NCI-H82 treated with DMSO at 0.1 percent for 48 hours (cell line): ENCODE measurements around the gene LMO7.
"Not testable (repeated sequence)": the region's sequence is repeated elsewhere in the genome, so short reads cannot be mapped to it uniquely, and the experiment has no call there.

ENCODE experiments used
- DNase-seq: peaks from one replicate; lab custom pipeline; 2025; ENCODE audit not compliant: unreplicated experiment; lab: John Stamatoyannopoulos, UW

Gene LMO7

GRCh38 chr13:75695908-75696307 is 59.8 kb downstream of the LMO7 start:
- peak; percentile 23 for DNase-seq

GRCh38 chr13:75699062-75699461 is 62.9 kb downstream of the LMO7 start:
- DNase-seq: no peak

GRCh38 chr13:75699717-75700116 is 63.6 kb downstream of the LMO7 start:
- DNase-seq: not testable (repeated sequence)

- no peak for DNase-seq
Observed at GRCh38 chr13:75700552-75700951, 64.4 kb downstream of the LMO7 start.

GRCh38 chr13:75702476-75702875 is 66.3 kb downstream of the LMO7 start:
- DNase-seq: no peak

GRCh38 chr13:75703769-75704168 is 67.6 kb downstream of the LMO7 start:
- DNase-seq: no peak

GRCh38 chr13:75704194-75704926 is 68.2 kb downstream of the LMO7 start:
- peak; percentile 7 for DNase-seq

- DNase-seq: no peak
Observed at GRCh38 chr13:75704927-75705288, 68.8 kb downstream of the LMO7 start.

GRCh38 chr13:75705395-75705794 is 69.3 kb downstream of the LMO7 start:
- no peak for DNase-seq

- no peak for DNase-seq
Observed at GRCh38 chr13:75705908-75706307, 69.8 kb downstream of the LMO7 start.

GRCh38 chr13:75713852-75714251 is 77.7 kb downstream of the LMO7 start:
- no peak for DNase-seq

GRCh38 chr13:75715601-75716523 is 79.7 kb downstream of the LMO7 start:
- no peak for DNase-seq

GRCh38 chr13:75717525-75717924 is 81.4 kb downstream of the LMO7 start:
- DNase-seq: no peak

GRCh38 chr13:75721307-75721706 is 85.2 kb downstream of the LMO7 start:
- no peak for DNase-seq

- DNase-seq: no peak
Observed at GRCh38 chr13:75723901-75724300, 87.8 kb downstream of the LMO7 start.

- DNase-seq: no peak
Observed at GRCh38 chr13:75724752-75725517, 88.8 kb downstream of the LMO7 start.

- DNase-seq: no peak
Observed at GRCh38 chr13:75725736-75726135, 89.6 kb downstream of the LMO7 start.

- no peak for DNase-seq
Observed at GRCh38 chr13:75726306-75726705, 90.2 kb downstream of the LMO7 start.

GRCh38 chr13:75733113-75733512 is 97.0 kb downstream of the LMO7 start:
- not testable (repeated sequence) for DNase-seq

GRCh38 chr13:75736173-75736572 is 100.0 kb downstream of the LMO7 start:
- no peak for DNase-seq

GRCh38 chr13:75738841-75739240 is 102.7 kb downstream of the LMO7 start:
- no peak for DNase-seq
